KG1 (cell line): Measurements from ENCODE around the gene KRTAP19-5.
A peak's percentile ranks its signal among the peaks of the same experiment; 100 is the strongest.
"Not testable (repeated sequence)": the region's sequence is repeated elsewhere in the genome, so short reads cannot be mapped to it uniquely, and the experiment has no call there.

ENCODE experiments used
- DNase-seq: peaks from one replicate; lab custom pipeline; 2025; lab: John Stamatoyannopoulos, UW

The KRTAP19-5 gene

DNA sequence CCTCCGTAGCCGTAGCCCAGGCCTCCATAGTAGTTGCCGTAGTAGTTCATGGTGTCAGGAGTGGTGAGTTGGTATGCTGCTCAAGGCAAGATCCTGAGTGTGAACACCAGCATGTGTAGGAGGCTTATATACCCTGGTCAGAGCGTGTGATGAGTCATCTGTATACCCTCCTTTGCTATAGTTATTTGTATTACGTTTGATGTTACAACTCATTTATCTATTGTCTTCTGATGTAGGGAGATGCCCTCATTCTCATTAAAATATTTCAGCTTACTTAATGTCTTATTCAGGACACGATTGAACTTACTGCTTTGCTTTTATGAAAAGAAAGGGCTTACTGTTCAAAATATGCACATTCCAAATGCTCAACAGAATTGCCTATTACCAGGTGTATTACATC is at the start of gene KRTAP19-5:
Gene KRTAP19-5 (minus strand): TSS at position 101 of the 400 bp plus-strand sequence. CDS start 51 bp downstream, at position 50.
- DNase-seq, result no peak

DNA sequence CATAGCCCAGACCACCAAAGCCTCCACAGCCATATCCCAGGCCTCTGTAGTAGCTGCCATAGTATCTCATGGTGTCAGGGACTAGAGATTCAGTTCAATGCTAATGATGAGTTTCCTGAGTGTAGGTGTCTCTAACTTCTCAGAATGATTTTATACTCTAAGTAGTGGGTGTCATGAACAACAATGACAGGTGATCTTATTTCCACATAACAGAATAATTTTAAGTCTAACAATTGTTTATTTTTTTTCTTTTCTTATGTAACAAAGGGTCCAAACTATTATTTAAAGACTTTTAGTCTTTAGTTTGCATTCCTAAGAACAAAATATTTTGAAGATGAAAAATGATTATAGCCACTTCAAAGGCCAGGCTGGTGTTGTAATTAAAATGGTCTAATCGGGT is 39.8 kb upstream of the KRTAP19-5 start, which contains the start of gene KRTAP19-6:
Gene KRTAP19-6 (minus strand): TSS at position 101 of the 400 bp plus-strand sequence. CDS start 31 bp downstream, at position 70.
- DNase-seq, result no peak

DNA sequence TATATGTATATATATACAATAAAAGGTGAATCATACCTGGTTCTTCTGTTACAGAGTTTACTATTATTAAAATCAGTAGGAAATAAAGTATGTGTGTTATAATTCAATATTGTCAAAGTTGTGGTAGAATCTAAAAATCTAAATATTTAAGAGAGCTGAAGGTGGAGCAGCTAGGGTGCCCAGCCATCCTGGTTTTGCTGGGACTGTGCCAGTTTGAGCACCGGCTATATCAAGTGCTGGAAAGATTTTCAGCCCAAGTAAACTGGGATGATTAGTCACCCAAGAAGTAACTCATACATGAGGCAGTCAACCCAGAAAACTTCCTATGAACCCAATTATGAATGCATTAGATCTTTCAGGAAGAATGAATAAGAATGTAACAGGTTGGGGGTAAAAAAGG is 16.9 kb upstream of the KRTAP19-5 start:
- no peak for DNase-seq

DNA sequence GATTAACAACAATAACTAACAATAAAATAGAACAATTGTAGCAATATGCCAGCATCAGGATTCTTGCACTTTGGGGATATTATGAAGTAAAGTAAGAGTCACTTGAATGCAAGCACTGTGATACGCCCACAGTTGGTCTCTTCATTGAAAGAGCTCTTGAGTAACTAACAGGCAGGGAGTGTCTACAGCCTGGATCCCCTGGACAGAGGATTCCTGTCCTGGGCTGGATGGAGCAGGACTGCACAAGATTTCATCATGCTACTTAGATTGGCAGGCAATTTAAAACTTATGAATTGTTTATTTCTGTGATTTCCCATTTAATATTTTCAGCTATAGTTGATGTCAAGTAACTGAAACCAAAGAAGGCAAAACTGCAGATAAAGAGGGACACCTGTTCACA is 13.7 kb upstream of the KRTAP19-5 start:
- DNase-seq, result no peak

DNA sequence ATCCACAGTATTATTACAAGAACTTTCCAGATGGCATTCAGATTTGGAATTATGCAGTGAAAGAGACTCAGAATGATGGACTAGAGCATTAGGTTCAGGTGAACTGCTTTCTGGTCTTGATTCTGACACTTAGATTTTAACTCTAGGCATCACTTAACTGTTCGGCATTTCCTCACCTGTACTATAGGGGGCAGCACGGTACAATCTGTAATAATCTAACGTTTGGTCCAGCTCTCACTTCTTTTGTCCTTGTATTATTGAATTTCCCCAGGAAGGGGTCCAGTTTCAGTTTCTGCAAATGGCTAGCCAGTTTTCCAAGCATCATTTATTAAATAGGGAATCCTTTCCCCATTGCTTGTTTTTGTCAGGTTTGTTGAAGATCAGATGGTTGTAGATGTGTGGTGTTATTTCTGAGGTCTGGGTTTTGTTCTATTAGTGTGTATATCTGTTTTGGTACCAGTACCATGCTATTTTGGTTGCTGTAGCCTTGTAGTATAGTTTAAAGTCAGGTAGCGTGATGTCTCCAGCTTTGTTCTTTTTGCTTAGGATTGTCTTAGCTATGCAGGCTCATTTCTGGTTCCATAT is 3.8 kb upstream of the KRTAP19-5 start:
- not testable (repeated sequence) for DNase-seq

DNA sequence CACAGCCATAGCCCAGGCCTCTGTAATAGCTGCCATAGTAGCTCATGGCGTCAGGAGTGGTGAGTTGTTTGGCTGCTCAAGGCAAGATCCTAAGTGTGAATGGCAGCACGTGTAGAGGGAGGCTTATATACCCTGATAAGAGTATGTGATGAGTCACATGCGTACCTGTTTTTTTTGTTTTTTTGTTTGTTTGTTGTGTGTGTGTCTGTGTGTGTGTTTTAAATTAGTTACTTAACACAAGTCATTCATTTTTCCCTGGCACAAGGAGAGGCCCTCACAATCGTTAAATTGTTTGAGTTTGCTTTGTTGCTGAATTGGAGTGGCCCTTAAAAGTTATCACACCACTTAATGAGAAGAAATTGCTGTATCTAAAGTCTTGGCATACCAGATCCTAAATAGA is 4.9 kb downstream of the KRTAP19-5 start, which contains the start of gene KRTAP19-4:
Gene KRTAP19-4 (minus strand): TSS at position 101 of the 400 bp plus-strand sequence. CDS start 55 bp downstream, at position 46.
- no peak for DNase-seq

DNA sequence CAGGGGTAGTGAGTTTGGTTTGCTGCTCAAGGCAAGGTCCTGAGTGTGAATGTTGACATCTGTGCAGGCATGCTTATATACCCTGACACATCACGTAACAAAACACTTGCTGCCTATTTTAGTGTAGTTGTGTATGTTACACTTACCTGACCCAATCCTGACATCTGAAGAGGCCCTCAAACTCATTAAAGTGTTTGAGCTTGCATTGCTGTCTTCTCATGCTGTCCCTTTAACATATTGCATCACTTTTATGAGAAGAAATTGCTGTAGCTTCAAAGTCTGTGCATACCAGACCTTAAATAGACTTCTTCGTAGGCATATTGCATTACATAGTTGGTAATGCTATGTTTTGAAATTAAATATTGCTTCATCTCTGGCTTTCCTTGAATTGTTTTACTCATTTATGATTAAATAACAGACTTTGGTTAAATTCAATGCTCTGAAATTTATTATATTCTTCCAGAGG is 9.9 kb downstream of the KRTAP19-5 start, which contains the start of gene KRTAP19-3:
Gene KRTAP19-3 (minus strand): TSS at position 51 of the 466 bp plus-strand sequence. CDS start 56 bp downstream, outside the sequence.
- no peak for DNase-seq

DNA sequence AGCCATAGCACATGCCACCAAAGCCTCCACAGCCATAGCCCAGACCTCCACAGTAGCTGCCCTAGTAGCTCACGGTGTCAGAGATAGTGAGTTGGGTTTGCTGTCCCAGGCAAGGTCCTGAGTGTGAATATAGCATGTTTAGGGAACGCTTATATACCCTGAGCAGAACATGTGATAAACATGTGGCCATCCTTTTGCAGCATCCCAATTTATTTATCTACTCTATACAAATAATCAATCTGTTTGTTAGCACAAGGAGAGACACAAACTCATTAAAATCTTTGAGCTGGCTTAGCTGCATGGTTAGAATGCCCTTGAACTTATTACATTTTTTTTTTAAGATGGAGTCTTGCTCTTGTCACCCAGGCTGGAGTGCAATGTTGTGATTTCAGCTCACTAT is 14.6 kb downstream of the KRTAP19-5 start, which contains the start of gene KRTAP19-2:
Gene KRTAP19-2 (minus strand): TSS at position 101 of the 400 bp plus-strand sequence. CDS start 88 bp downstream, at position 13.
- no peak for DNase-seq

DNA sequence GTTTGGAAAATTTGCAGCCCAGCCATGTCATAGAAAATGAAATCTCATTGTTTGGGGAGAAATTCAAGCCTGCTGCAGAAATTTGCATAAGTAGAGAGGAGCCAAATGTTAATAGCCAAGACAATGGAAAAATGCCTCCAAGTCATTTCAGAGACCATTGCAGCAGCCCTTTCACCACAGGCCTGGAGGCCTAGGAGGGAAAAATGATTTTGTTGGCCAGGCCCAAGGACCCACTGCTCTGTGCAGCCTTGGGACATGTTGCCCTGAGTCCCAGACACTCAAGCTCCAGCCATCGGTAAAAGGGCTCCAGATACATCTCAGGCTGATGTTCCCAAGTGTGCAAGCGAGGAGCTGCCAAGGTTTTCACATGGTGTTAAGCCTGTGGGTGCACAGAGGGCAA is 15.8 kb downstream of the KRTAP19-5 start:
- no peak for DNase-seq

DNA sequence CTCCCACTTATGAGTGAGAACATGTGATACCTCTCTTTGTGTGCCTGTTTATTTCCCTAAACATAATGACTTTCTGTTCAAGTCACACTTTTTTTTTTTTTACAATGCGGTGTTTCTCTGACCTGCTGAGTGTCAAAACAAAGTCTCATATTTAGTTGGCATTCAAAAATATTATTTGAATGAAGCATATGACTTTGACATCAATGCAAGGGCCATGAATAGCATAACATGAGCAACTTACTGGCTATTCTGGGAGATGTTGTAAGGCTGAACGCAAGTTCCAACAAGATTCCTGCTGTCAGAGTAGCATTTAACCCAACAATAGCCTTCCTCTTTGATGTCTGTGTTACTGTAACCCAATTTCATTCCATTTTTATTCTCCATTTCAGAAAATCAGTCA is 19.8 kb downstream of the KRTAP19-5 start:
- DNase-seq, result no peak

DNA sequence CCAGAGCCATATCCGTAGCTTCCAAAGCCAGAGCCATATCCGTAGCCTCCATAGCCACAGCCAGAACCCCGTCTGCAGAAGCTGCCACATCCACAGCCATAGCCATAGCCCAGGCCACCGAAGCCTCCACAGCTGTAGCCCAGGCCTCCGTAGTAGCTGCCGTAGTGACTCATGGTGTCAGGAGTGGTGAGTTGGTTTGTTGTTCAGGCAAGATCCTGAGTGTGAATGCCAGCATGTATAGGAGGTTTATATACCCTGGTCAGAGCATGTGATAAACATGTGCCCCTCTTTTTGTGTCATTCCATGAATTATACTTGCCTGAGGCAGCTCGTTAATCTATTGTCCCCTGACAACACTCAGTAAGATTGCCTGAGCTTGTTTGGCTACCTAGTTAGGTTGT is 21.8 kb downstream of the KRTAP19-5 start, which contains the start of gene KRTAP19-1:
Gene KRTAP19-1 (minus strand): TSS at position 223 of the 400 bp plus-strand sequence. CDS start 50 bp downstream, at position 173.
- DNase-seq, result no peak

DNA sequence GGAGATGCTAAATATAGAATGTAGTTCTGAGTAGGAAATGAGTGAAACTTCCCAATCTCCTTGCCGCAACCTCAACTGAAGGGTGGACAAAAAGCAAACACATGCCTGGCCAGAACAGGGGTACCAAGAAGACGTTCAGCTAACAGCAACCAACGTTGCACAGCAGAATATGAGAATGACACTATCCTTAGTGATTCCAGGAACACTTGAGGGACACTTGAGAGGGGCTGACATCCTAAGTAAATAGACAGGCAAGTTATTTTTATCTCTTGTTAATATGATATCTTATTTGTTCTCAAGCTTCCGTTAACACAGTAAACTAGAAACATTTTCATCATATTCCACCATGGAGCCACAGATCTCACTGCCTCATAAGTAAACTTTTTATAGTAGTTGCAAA is 22.7 kb downstream of the KRTAP19-5 start:
- no peak for DNase-seq

DNA sequence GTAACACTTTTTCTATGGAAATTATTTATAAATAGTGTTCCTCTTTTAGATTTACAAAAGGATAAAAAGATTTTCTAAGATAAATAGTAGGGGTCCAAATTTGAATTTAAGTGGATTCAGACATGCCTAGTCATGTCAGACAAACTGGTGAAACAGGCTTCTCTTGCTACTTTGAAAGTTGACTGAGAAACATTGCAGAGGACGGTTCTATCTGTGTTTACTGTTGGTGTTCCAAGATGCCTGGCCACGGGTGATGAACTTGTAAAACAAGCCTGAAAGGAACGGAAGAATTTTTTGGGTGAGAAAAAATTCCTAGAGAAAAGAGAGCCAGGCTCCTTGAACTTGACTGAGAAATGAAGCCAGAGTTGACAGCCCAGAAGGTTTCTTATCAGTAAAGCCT is 23.9 kb downstream of the KRTAP19-5 start:
- no peak for DNase-seq

DNA sequence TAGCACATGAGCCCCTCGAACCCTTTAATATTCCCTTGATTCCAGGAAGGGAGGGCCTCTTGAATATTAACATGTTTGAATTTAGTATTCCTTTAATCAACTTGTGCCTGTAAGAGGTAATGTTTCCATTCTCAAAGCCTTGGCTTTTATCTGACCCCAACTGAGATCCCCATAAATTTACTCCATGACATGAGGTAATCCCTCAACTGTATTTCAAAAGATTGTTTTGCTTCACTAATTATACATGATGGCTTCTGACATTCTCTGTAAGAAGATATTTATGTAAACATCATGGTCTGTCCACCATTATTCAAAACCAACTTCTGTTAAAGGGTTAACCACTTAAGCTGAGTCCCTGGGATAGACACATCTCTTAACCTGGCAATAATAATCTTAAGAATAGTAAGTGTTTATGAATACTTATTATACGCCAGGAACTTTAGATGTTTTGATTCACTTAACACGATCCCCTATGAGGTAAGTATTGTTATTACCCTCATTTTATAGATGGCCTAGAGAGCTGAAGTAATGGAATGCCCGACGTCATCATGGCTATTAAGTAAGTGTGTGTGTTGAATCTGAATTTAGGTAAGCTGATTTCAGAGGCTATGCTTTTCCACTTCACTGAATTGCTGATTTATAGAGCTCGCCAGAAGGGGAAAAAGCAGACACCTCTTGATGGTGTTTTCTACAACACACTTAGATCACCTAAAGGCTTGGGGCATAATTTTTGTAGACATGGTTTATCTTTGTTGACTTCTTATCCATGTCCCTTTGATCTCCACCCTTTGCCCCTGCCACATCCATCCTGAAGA is 32.8 kb downstream of the KRTAP19-5 start:
- DNase-seq, result no peak

DNA sequence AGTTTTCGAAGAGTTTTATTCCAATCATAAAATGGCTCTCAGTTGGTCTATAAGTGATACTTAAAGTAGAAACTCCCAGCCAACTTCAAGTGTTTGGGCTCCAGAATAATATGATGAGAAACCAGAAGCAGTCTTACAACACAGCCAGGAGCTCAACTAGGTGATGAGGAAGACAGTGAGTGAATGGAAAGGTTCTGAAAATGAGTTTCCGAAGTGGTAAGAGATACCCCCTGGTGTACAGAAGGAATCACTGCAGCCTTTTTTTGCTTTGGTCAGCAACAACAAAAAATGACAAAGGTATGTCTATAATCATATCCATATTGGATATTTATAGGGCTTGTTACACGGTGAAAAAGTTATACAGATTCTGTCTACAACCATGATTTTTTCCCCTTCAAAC is 38.2 kb downstream of the KRTAP19-5 start:
- DNase-seq, result peak; percentile 29
